Astrocyte (in vitro differentiated cells and primary cell): Measurements from ENCODE around the gene ZFP91. TPM values are rescaled to one million over a fixed set of nuclear protein-coding genes. Genes with fewer than 3 reads are reported as not detected.

Experiments used
- DNase-seq: peaks from one replicate; pipeline ENCODE4 v3.0.0-alpha.2; 2010; ENCODE audit warnings: low read depth
- FAIRE-seq: peaks from 2 replicates; lab custom pipeline; 2011; peaks lifted over from hg19 to GRCh38; lab: Jason Lieb, UNC
- H2AFZ ChIP-seq: 2 replicates; pipeline ENCODE4 v1.6.0; 2012; ENCODE audit warnings: low read depth, low read length, inconsistent platforms
- H3K27ac ChIP-seq: 2 replicates; pipeline ENCODE4 v1.5.1; 2011; ENCODE audit warnings: low read depth, low read length, inconsistent platforms
- H3K27me3 ChIP-seq: 2 replicates; pipeline ENCODE4 v1.6.0; 2011; ENCODE audit warnings: low read length, inconsistent platforms; ENCODE audit not compliant: insufficient read depth
- H3K36me3 ChIP-seq: 2 replicates; pipeline ENCODE4 v1.5.1; 2011; ENCODE audit warnings: low read length, inconsistent platforms; ENCODE audit not compliant: insufficient read depth
- H3K4me1 ChIP-seq: 2 replicates; pipeline ENCODE4 v1.5.1; 2011; ENCODE audit warnings: low read length, inconsistent platforms; ENCODE audit not compliant: insufficient read depth
- H3K4me2 ChIP-seq: 2 replicates; pipeline ENCODE4 v1.6.0; 2012; ENCODE audit warnings: low read length, inconsistent platforms
- H3K4me3 ChIP-seq: 2 replicates; pipeline ENCODE4 v1.5.1; 2011; ENCODE audit warnings: low read depth, mild to moderate bottlenecking, low read length, inconsistent platforms; ENCODE audit not compliant: insufficient read depth
- H3K79me2 ChIP-seq: 2 replicates; pipeline ENCODE4 v1.6.0; 2012; ENCODE audit warnings: mild to moderate bottlenecking, low read length, inconsistent platforms; ENCODE audit not compliant: insufficient read depth
- H3K9ac ChIP-seq: 2 replicates; pipeline ENCODE4 v1.6.0; 2012; ENCODE audit warnings: mild to moderate bottlenecking, low read length, inconsistent platforms
- H3K9me3 ChIP-seq: 2 replicates; pipeline ENCODE4 v1.5.1; 2012; ENCODE audit warnings: low read depth, mild to moderate bottlenecking, low read length, inconsistent platforms; ENCODE audit not compliant: insufficient read depth
- H4K20me1 ChIP-seq: 2 replicates; pipeline ENCODE4 v1.6.0; 2012; ENCODE audit warnings: low read length, inconsistent platforms; ENCODE audit not compliant: insufficient read depth
- H3K27ac Mint-ChIP-seq: one replicate; pipeline ENCODE4 v1.8.0; 2021; ENCODE audit warnings: mild to moderate bottlenecking, mixed read lengths; ENCODE audit not compliant: unreplicated experiment
- H3K27me3 Mint-ChIP-seq: one replicate; pipeline ENCODE4 v1.8.0; 2021; ENCODE audit warnings: low read depth, mixed read lengths; ENCODE audit not compliant: unreplicated experiment
- H3K36me3 Mint-ChIP-seq: one replicate; pipeline ENCODE4 v1.8.0; 2021; ENCODE audit warnings: low read depth, mixed read lengths; ENCODE audit not compliant: unreplicated experiment
- H3K4me1 Mint-ChIP-seq: one replicate; pipeline ENCODE4 v1.8.0; 2021; ENCODE audit warnings: low read depth, mixed read lengths; ENCODE audit not compliant: unreplicated experiment
- H3K4me3 Mint-ChIP-seq: one replicate; pipeline ENCODE4 v1.8.0; 2021; ENCODE audit warnings: mild to moderate bottlenecking, moderate library complexity, mixed read lengths; ENCODE audit not compliant: unreplicated experiment
- H3K9me3 Mint-ChIP-seq: one replicate; pipeline ENCODE4 v1.8.0; 2021; ENCODE audit warnings: mild to moderate bottlenecking, mixed read lengths; ENCODE audit not compliant: unreplicated experiment
- CTCF ChIP-seq: IDR thresholded peaks from 2 replicates; pipeline ENCODE4 v1.5.1; 2011; ENCODE audit warnings: low read depth, mild to moderate bottlenecking, inconsistent platforms, low read length, moderate library complexity; ENCODE audit not compliant: insufficient read depth
- EZH2 ChIP-seq: IDR thresholded peaks from 2 replicates; pipeline ENCODE4 v1.6.1; 2012; ENCODE audit warnings: mild to moderate bottlenecking, low read length, inconsistent platforms; ENCODE audit not compliant: insufficient read depth
- total RNA-seq: library from RNA; stranded (reverse); gene quantifications from 2 replicates; pipeline ENCODE4 v1.2.1, GENCODE V29; 2021

The ZFP91 gene
- total RNA-seq, 1 donor from 2014 or later, result 40.1 TPM

- Mint-ChIP-seq H3K27ac (peak overlapping the region; percentile 58), H3K9me3 (no peaks in the 10 kb centered on the region)
- FAIRE-seq, result no peak
Observed at GRCh38 chr11:58629857-58630256, 51.0 kb downstream of the ZFP91 start.

DNA sequence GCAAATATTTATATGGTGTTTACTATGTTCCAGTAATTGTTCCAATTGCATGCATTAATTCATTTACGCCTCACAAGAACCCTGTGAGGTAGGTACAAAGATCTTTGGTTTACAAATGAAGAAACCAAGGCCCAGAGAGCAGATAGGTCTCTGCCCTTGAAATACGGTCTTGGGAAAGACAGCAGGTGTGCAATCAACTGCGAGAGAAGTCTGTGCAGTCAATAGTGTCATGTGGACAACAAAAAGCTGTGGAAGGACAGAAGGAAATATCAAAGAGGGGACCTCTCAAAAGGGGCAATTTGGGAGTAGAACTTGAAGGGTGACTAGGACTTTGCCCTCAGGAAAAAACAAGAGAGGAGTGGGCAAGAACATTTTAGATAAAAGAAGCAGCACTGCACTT, 52.5 kb downstream of the ZFP91 start:
- H3K36me3 Mint-ChIP-seq, result no peaks in the 10 kb centered on the region
- Histone ChIP-seq H2AFZ (no peak overlapping the region), H3K36me3 (no peaks in the 10 kb centered on the region), H3K27ac (no peak overlapping the region), H3K27me3 (no peaks in the 10 kb centered on the region), H3K4me1 (peaks cover 19% of the 10 kb centered on the region), H3K4me2 (no peak overlapping the region), H3K9me3 (no peaks in the 10 kb centered on the region), H3K4me3 (no peak overlapping the region), H3K79me2 (no peaks in the 10 kb centered on the region), H3K9ac (no peak overlapping the region), H4K20me1 (peaks cover 3% of the 10 kb centered on the region)
- TF ChIP-seq CTCF (no peak), EZH2 (no peak)
- peaks cover 19% of the 10 kb centered on the region for H3K4me1 Mint-ChIP-seq
- H3K9me3 Mint-ChIP-seq, result no peaks in the 10 kb centered on the region
- no peak overlapping the region for H3K27ac Mint-ChIP-seq
- no peaks in the 10 kb centered on the region for H3K27me3 Mint-ChIP-seq
- FAIRE-seq (no peak), DNase-seq (no peak)
- H3K4me3 Mint-ChIP-seq, result no peak overlapping the region

More at GRCh38 chr11:58629857-58630256, 51.0 kb downstream of the ZFP91 start:
- H3K4me2 ChIP-seq, result no peak overlapping the region
- peak overlapping the region; percentile 36 for H3K4me3 Mint-ChIP-seq
- H3K36me3 ChIP-seq, result peaks cover 6% of the 10 kb centered on the region
- no peaks in the 10 kb centered on the region for H3K27me3 Mint-ChIP-seq
- H3K9ac ChIP-seq, result no peak overlapping the region
- H3K79me2 ChIP-seq, result no peaks in the 10 kb centered on the region
- TF ChIP-seq EZH2, result no peak
- peak; percentile 42 for TF ChIP-seq CTCF
- no peak overlapping the region for H2AFZ ChIP-seq
- DNase-seq, result peak; percentile 37
- H3K27ac ChIP-seq, result no peak overlapping the region
- peaks cover 2% of the 10 kb centered on the region for H3K36me3 Mint-ChIP-seq
- H4K20me1 ChIP-seq, result peaks cover 3% of the 10 kb centered on the region
- H3K4me3 ChIP-seq, result no peak overlapping the region
- peaks cover 32% of the 10 kb centered on the region for H3K4me1 Mint-ChIP-seq
- no peaks in the 10 kb centered on the region for H3K27me3 ChIP-seq
- peaks cover 22% of the 10 kb centered on the region for H3K4me1 ChIP-seq
- no peaks in the 10 kb centered on the region for H3K9me3 ChIP-seq

DNA sequence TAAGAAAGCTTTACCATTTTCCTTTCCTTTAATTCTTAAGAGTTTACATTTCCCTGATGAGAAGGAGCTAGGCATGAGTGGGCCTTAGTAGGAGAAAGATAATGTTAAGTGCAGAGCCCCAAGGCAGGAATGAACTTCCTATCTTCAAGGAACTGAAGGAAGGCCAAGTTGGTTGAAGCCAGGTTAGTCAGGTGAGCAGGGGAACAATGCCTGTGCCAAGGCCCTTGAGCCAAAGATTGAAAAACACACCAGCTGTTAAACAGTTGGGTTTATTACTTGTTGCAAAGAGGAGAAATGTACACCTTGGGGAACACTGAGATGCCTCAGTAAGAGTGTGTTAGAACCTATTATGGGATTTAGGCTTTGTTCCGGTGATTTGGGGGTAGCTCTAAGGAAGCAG, 53.6 kb downstream of the ZFP91 start:
- TF ChIP-seq EZH2 (no peak), CTCF (no peak)
- H3K9me3 Mint-ChIP-seq, result no peaks in the 10 kb centered on the region
- no peak for FAIRE-seq

More for the DNA sequence above, 53.6 kb downstream of the ZFP91 start:
- peaks cover 12% of the 10 kb centered on the region for H3K4me1 ChIP-seq
- no peak overlapping the region for H2AFZ ChIP-seq
- no peak overlapping the region for H3K4me3 Mint-ChIP-seq
- no peaks in the 10 kb centered on the region for H3K9me3 ChIP-seq
- H3K4me2 ChIP-seq, result no peak overlapping the region
- no peaks in the 10 kb centered on the region for H3K27me3 Mint-ChIP-seq
- no peak overlapping the region for H3K27ac Mint-ChIP-seq
- H3K36me3 Mint-ChIP-seq, result no peaks in the 10 kb centered on the region
- peaks cover 11% of the 10 kb centered on the region for H3K4me1 Mint-ChIP-seq
- no peak overlapping the region for H3K27ac ChIP-seq
- no peaks in the 10 kb centered on the region for H3K79me2 ChIP-seq
- no peak overlapping the region for H3K4me3 ChIP-seq
- no peaks in the 10 kb centered on the region for H3K36me3 ChIP-seq
- H3K9ac ChIP-seq, result no peak overlapping the region
- peaks cover 3% of the 10 kb centered on the region for H4K20me1 ChIP-seq
- DNase-seq, result no peak
- H3K27me3 ChIP-seq, result no peaks in the 10 kb centered on the region
